Urinary bladder (tissue), 4 donors: Measurements from ENCODE around the gene C2orf68. TPM values are rescaled to one million over a fixed set of nuclear protein-coding genes. Genes with fewer than 3 reads are reported as not detected.
A peak's percentile ranks its signal among the peaks of the same experiment; 100 is the strongest.
"Not testable (repeated sequence)": the region's sequence is repeated elsewhere in the genome, so short reads cannot be mapped to it uniquely, and the experiment has no call there.

ENCODE experiments used
- DNase-seq: peaks from one replicate; pipeline ENCODE4 v3.0.0-alpha.2; 2015; ENCODE audit errors: extremely low spot score
- H3K27ac ChIP-seq: one replicate; pipeline ENCODE4 v1.5.1; 2013; ENCODE audit warnings: low read depth, mild to moderate bottlenecking, moderate library complexity
- H3K36me3 ChIP-seq: one replicate; pipeline ENCODE4 v1.6.1; 2013; ENCODE audit warnings: mild to moderate bottlenecking, moderate library complexity; ENCODE audit not compliant: insufficient read depth
- H3K4me1 ChIP-seq: one replicate; pipeline ENCODE4 v1.6.1; 2013; ENCODE audit warnings: mild to moderate bottlenecking, moderate library complexity; ENCODE audit not compliant: insufficient read depth
- H3K4me3 ChIP-seq: one replicate; pipeline ENCODE4 v1.5.1; 2013; ENCODE audit warnings: low read depth, low read length
- WGBS: extraction: QIAGEN DNeasy Blood & Tissue Kit; methylation state at CpG from one replicate; pipeline ENCODE4 v1.1.7; 2013; 5-methylcytosine and 5-hydroxymethylcytosine counted together
- polyA plus RNA-seq: library from polyadenylated mRNA; stranded (reverse); fragments of 200-250 nt; gene quantifications from one replicate; pipeline ENCODE4 v1.2.3, GENCODE V29; 2013
- total RNA-seq: library from RNA; depleted of rRNA; stranded (reverse); fragments of >200 nt; gene quantifications from one replicate; pipeline ENCODE4 v1.2.3, GENCODE V29; 2014
- donor health status: healthy with polysubstance abuse.
- donor health status: healthy.

Gene C2orf68
- total and polyA plus RNA-seq, 2 donors: 20.0 to 40.8 TPM

GRCh38 chr2:85578243-85579180 is 33.4 kb downstream of the C2orf68 start:
- WGBS: 31% methylated on average over 19 of the region's 19 CpGs
- no peak for DNase-seq
- peaks cover 2% of the 10 kb centered on the region for H3K4me1 ChIP-seq

GRCh38 chr2:85577386-85578242 is 34.3 kb downstream of the C2orf68 start, which contains the start of gene VAMP8:
VAMP8 (plus strand) TSS chr2:85577586; CDS start chr2:85577647, 61 bp downstream.
- 34% methylated on average over 19 of the region's 19 CpGs for WGBS
- peaks cover 2% of the 10 kb centered on the region for H3K4me1 ChIP-seq
- no peaks in the 10 kb centered on the region for H3K36me3 ChIP-seq
- no peak for DNase-seq
- H3K27ac ChIP-seq: peak within 1 kb of the TSS; percentile 96
- peak within 1 kb of the TSS; percentile 40 for H3K4me3 ChIP-seq

More at GRCh38 chr2:85578243-85579180, 33.4 kb downstream of the C2orf68 start:
- peak overlapping the region; percentile 40 for H3K4me3 ChIP-seq
- peak overlapping the region; percentile 74 for H3K27ac ChIP-seq
- no peaks in the 10 kb centered on the region for H3K36me3 ChIP-seq

- Histone ChIP-seq H3K4me3 (no peak overlapping the region), H3K36me3 (no peaks in the 10 kb centered on the region), H3K27ac (no peak overlapping the region), H3K4me1 (peaks cover 2% of the 10 kb centered on the region)
- no peak for DNase-seq
- WGBS: 69% methylated on average over 3 of the region's 3 CpGs
Observed at GRCh38 chr2:85577063-85577385, 34.8 kb downstream of the C2orf68 start.

- 89% methylated on average over 8 of the region's 8 CpGs for WGBS
- no peak for DNase-seq
- Histone ChIP-seq H3K27ac (no peak overlapping the region), H3K36me3 (no peaks in the 10 kb centered on the region), H3K4me3 (no peak overlapping the region), H3K4me1 (peaks cover 2% of the 10 kb centered on the region)
Observed at GRCh38 chr2:85575739-85576138, 36.1 kb downstream of the C2orf68 start.

GRCh38 chr2:85566265-85566664 is 45.6 kb downstream of the C2orf68 start:
- no peak for DNase-seq
- Histone ChIP-seq H3K4me3 (no peak overlapping the region), H3K4me1 (no peaks in the 10 kb centered on the region), H3K36me3 (no peaks in the 10 kb centered on the region), H3K27ac (no peak overlapping the region)
- 73% methylated on average over 4 of the region's 4 CpGs for WGBS

GRCh38 chr2:85564144-85564563 is 47.7 kb downstream of the C2orf68 start:
- 76% methylated on average over 5 of the region's 5 CpGs for WGBS
- Histone ChIP-seq H3K27ac (no peak overlapping the region), H3K4me3 (no peak overlapping the region), H3K4me1 (peaks cover 2% of the 10 kb centered on the region), H3K36me3 (no peaks in the 10 kb centered on the region)
- no peak for DNase-seq

- peak within 1 kb of the TSS; percentile 82 for H3K4me3 ChIP-seq
- peaks cover 2% of the 10 kb centered on the region for H3K4me1 ChIP-seq
- WGBS: 4% methylated on average over 64 of the region's 64 CpGs
- DNase-seq: peak; percentile 87
- no peaks in the 10 kb centered on the region for H3K36me3 ChIP-seq
- peak within 1 kb of the TSS; percentile 83 for H3K27ac ChIP-seq
Observed at GRCh38 chr2:85561280-85562212, 50.3 kb downstream of the C2orf68 start, which contains the start of gene GGCX. GGCX (minus strand) TSS chr2:85561493; CDS start chr2:85561428, 65 bp downstream.

GRCh38 chr2:85560812-85561279 is 51.0 kb downstream of the C2orf68 start:
- H3K27ac ChIP-seq: peak overlapping the region; percentile 60
- DNase-seq: no peak
- H3K36me3 ChIP-seq: no peaks in the 10 kb centered on the region
- H3K4me3 ChIP-seq: peak overlapping the region; percentile 82
- WGBS: 2% methylated on average over 14 of the region's 14 CpGs
- peaks cover 2% of the 10 kb centered on the region for H3K4me1 ChIP-seq

GRCh38 chr2:85560403-85560726 is 51.5 kb downstream of the C2orf68 start:
- H3K36me3 ChIP-seq, DNase-seq, H3K4me1 ChIP-seq, H3K27ac ChIP-seq: not testable (repeated sequence)
- 83% methylated on average over 12 of the region's 12 CpGs for WGBS
- H3K4me3 ChIP-seq: peak overlapping the region; percentile 82

- Histone ChIP-seq H3K4me1 (peaks cover 2% of the 10 kb centered on the region), H3K4me3 (no peak overlapping the region), H3K27ac (no peak overlapping the region), H3K36me3 (peaks cover 1% of the 10 kb centered on the region)
- 91% methylated on average over 1 of the region's 1 CpG for WGBS
- no peak for DNase-seq
Observed at GRCh38 chr2:85558160-85558559, 53.7 kb downstream of the C2orf68 start.

GRCh38 chr2:85557130-85557529 is 54.7 kb downstream of the C2orf68 start:
- H3K4me3 ChIP-seq: no peak overlapping the region
- H3K4me1 ChIP-seq: peaks cover 2% of the 10 kb centered on the region
- 92% methylated on average over 5 of the region's 5 CpGs for WGBS
- peaks cover 3% of the 10 kb centered on the region for H3K36me3 ChIP-seq
- H3K27ac ChIP-seq: no peak overlapping the region
- no peak for DNase-seq
